Natural killer cell (primary cell): ENCODE measurements around the gene OR2L8. TPM values are rescaled to one million over a fixed set of nuclear protein-coding genes. Genes with fewer than 3 reads are reported as not detected.
A peak's percentile ranks its signal among the peaks of the same experiment; 100 is the strongest.

Experiments
- ATAC-seq, 3 donors: fragments of 150-1000 bp in 2 of 3; fragments of 200-7000 bp in 1 of 3; cut with Tn5 transposase; 1 replicate in 1 of 3; 2 replicates in 2 of 3; pipeline ENCODE4 v1.10.0; 2021; ENCODE audit warnings: mild to moderate bottlenecking in 2 of 3, moderate library complexity in 2 of 3
- DNase-seq, 2 donors: peaks; one replicate each; pipeline versions ENCODE4 v3.0.0 to v3.0.0-alpha.2; 2013 to 2021; ENCODE audit warnings: mixed read lengths in 1 of 2
- H3K27ac ChIP-seq: one replicate; pipeline ENCODE4 v1.5.1; 2013; ENCODE audit warnings: mild to moderate bottlenecking, low read length
- H3K27me3 ChIP-seq: one replicate; pipeline ENCODE4 v1.6.1; 2013; ENCODE audit warnings: low read length; ENCODE audit not compliant: control insufficient read depth, insufficient read depth
- H3K36me3 ChIP-seq: one replicate; pipeline ENCODE4 v1.6.1; 2013; ENCODE audit warnings: low read length; ENCODE audit not compliant: control insufficient read depth, insufficient read depth
- H3K4me1 ChIP-seq: one replicate; pipeline ENCODE4 v1.6.1; 2013; ENCODE audit warnings: low read length; ENCODE audit not compliant: control insufficient read depth, insufficient read depth
- H3K4me3 ChIP-seq: one replicate; pipeline ENCODE4 v1.5.1; 2013; ENCODE audit warnings: low read length
- H3K9me3 ChIP-seq: one replicate; pipeline ENCODE4 v1.6.1; 2013; ENCODE audit warnings: low read length; ENCODE audit not compliant: control insufficient read depth, insufficient read depth
- H3K27ac Mint-ChIP-seq, 2 donors: one replicate each; pipeline ENCODE4 v1.8.0; 2022; ENCODE audit warnings: mild to moderate bottlenecking in 2 of 2, mixed read lengths in 2 of 2, moderate library complexity in 1 of 2
- H3K27me3 Mint-ChIP-seq, 2 donors: one replicate each; pipeline ENCODE4 v1.8.0; 2022; ENCODE audit warnings: low read depth in 2 of 2, mixed read lengths in 2 of 2
- H3K36me3 Mint-ChIP-seq: one replicate; pipeline ENCODE4 v1.8.0; 2022; ENCODE audit warnings: mixed read lengths
- H3K4me1 Mint-ChIP-seq, 2 donors: one replicate each; pipeline ENCODE4 v1.8.0; 2022; ENCODE audit warnings: mixed read lengths in 2 of 2
- H3K4me3 Mint-ChIP-seq: one replicate; pipeline ENCODE4 v1.8.0; 2022; ENCODE audit warnings: mild to moderate bottlenecking, moderate library complexity, mixed read lengths
- H3K9me3 Mint-ChIP-seq, 2 donors: one replicate each; pipeline ENCODE4 v1.8.0; 2022; ENCODE audit warnings: mixed read lengths in 2 of 2
- CTCF ChIP-seq: fragments of 200-600 bp; IDR thresholded peaks from one replicate; pipeline ENCODE4 v1.8.0; 2022; ENCODE audit warnings: antibody characterized with exemption
- WGBS: methylation state at CpG from one replicate; pipeline ENCODE4 v1.1.7; 2013; ENCODE audit warnings: missing lambda C conversion rate; ENCODE audit not compliant: insufficient coverage; 5-methylcytosine and 5-hydroxymethylcytosine counted together
- intact Hi-C: fragments of 100-400 bp; cut with micrococcal nuclease; formaldehyde crosslinking; loops from one replicate; pipeline ENCODE4 v1.14.2; 2022
- total RNA-seq, 4 donors: library from RNA; stranded (reverse); fragments of 120-200 nt in 1 of 4; gene quantifications; one replicate each; pipeline versions ENCODE4 v1.2.3 to v1.2.4, GENCODE V29; 2013 to 2022

Gene OR2L8
- 1 to 10 TPM in 1 of 3 donors, not detected in 2; 1.1 TPM for total RNA-seq
- total RNA-seq (2013) = 0.95 TPM

- Histone ChIP-seq H3K9me3 (no peaks in the 10 kb centered on the region), H3K27me3 (no peaks in the 10 kb centered on the region), H3K36me3 (no peaks in the 10 kb centered on the region), H3K27ac (no peak within 1 kb of the TSS), H3K4me3 (no peak within 1 kb of the TSS), H3K4me1 (no peaks in the 10 kb centered on the region)
- Mint-ChIP-seq H3K4me3 (no peak within 1 kb of the TSS), H3K27ac (no peak within 1 kb of the TSS), H3K9me3 (peaks cover 3 to 5% of the 10 kb centered on the region in 2 donors), H3K36me3 (no peaks in the 10 kb centered on the region), H3K4me1 (no peaks in the 10 kb centered on the region), H3K27me3 (no peaks in the 10 kb centered on the region)
- TF ChIP-seq CTCF = no peak
- DNase-seq = no peak
- ATAC-seq = no peak
- intact Hi-C loops = no loop called here
- WGBS = 97% methylated on average over 3 of the region's 3 CpGs
These were observed at the start of gene OR2L8 for GRCh38 chr1:247948558-247948957. Gene OR2L8, plus strand, starts transcription at chr1:247948858. Its CDS starts 0 bp downstream, at chr1:247948858.

GRCh38 chr1:247904122-247904521 is 44.5 kb upstream of the OR2L8 start:
- Histone ChIP-seq H3K27ac (no peak overlapping the region), H3K4me1 (peaks cover 4% of the 10 kb centered on the region), H3K9me3 (no peaks in the 10 kb centered on the region), H3K4me3 (no peak overlapping the region), H3K36me3 (no peaks in the 10 kb centered on the region), H3K27me3 (no peaks in the 10 kb centered on the region)
- Mint-ChIP-seq H3K4me1 (peaks cover 24 to 33% of the 10 kb centered on the region in 2 donors), H3K27me3 (no peaks in the 10 kb centered on the region), H3K4me3 (no peak overlapping the region), H3K36me3 (no peaks in the 10 kb centered on the region), H3K9me3 (peaks cover 2 to 5% of the 10 kb centered on the region in 2 donors), H3K27ac (peak overlapping the region in 1 of 2 donors; percentile 1)
- DNase-seq (no peak), ATAC-seq (no peak)
- 88% methylated on average over 4 of the region's 6 CpGs for WGBS
- no peak for TF ChIP-seq CTCF
- intact Hi-C loops = no loop called here

- H3K27ac Mint-ChIP-seq = peak overlapping the region in 1 of 2 donors; percentile 36
- TF ChIP-seq CTCF = no peak
These were observed 43.5 kb upstream of the OR2L8 start for GRCh38 chr1:247905181-247905580.

GRCh38 chr1:247905910-247906503 is 42.7 kb upstream of the OR2L8 start:
- 13% methylated on average over 8 of the region's 9 CpGs for WGBS
- Histone ChIP-seq H3K4me1 (peaks cover 4% of the 10 kb centered on the region), H3K27me3 (no peaks in the 10 kb centered on the region), H3K27ac (no peak overlapping the region), H3K9me3 (no peaks in the 10 kb centered on the region), H3K36me3 (no peaks in the 10 kb centered on the region), H3K4me3 (peak overlapping the region; percentile 18)
- peaks cover 2 to 3% of the 10 kb centered on the region in 2 donors for H3K9me3 Mint-ChIP-seq
- H3K36me3 Mint-ChIP-seq = no peaks in the 10 kb centered on the region
- peak in 2 of 3 donors; percentile 21 to 37 for ATAC-seq
- H3K4me3 Mint-ChIP-seq = peak overlapping the region; percentile 97
- H3K27ac Mint-ChIP-seq = peak overlapping the region; percentile 84 to 89
- intact Hi-C loops = no loop called here
- no peaks in the 10 kb centered on the region for H3K27me3 Mint-ChIP-seq
- peaks cover 24 to 33% of the 10 kb centered on the region in 2 donors for H3K4me1 Mint-ChIP-seq
- TF ChIP-seq CTCF = no peak
- no peak for DNase-seq

More at GRCh38 chr1:247905181-247905580, 43.5 kb upstream of the OR2L8 start:
- 88% methylated on average over 13 of the region's 13 CpGs for WGBS
- Mint-ChIP-seq H3K4me3 (peak overlapping the region; percentile 5), H3K36me3 (no peaks in the 10 kb centered on the region), H3K9me3 (peaks cover 2 to 3% of the 10 kb centered on the region in 2 donors), H3K27me3 (no peaks in the 10 kb centered on the region), H3K4me1 (peaks cover 24 to 33% of the 10 kb centered on the region in 2 donors)
- intact Hi-C loops = no loop called here
- no peak overlapping the region for H3K4me3 ChIP-seq
- DNase-seq (no peak), ATAC-seq (no peak)
- no peaks in the 10 kb centered on the region for H3K27me3 ChIP-seq
- H3K36me3 ChIP-seq = no peaks in the 10 kb centered on the region
- H3K9me3 ChIP-seq = no peaks in the 10 kb centered on the region
- peaks cover 4% of the 10 kb centered on the region for H3K4me1 ChIP-seq
- H3K27ac ChIP-seq = no peak overlapping the region
